Mesodermal cell (in vitro differentiated cells): ENCODE measurements around the gene RGS14.

Experiments
- H3K27ac ChIP-seq: 2 replicates; pipeline ENCODE4 v1.7.0; 2013; ENCODE audit warnings: mild to moderate bottlenecking, low read depth, low read length, moderate library complexity; ENCODE audit not compliant: severe bottlenecking
- H3K36me3 ChIP-seq: 2 replicates; pipeline ENCODE4 v1.7.1; 2013; ENCODE audit warnings: mild to moderate bottlenecking, low read length, moderate library complexity; ENCODE audit not compliant: control insufficient read depth, insufficient read depth
- H3K4me1 ChIP-seq: one replicate; pipeline ENCODE4 v1.7.1; 2013; ENCODE audit warnings: mild to moderate bottlenecking, low read length; ENCODE audit not compliant: insufficient read depth, control insufficient read depth, poor library complexity, severe bottlenecking
- H3K4me3 ChIP-seq: 2 replicates; pipeline ENCODE4 v1.7.0; 2013; ENCODE audit warnings: low read length, control low read depth, mild to moderate bottlenecking; ENCODE audit not compliant: insufficient read depth, poor library complexity, severe bottlenecking; ENCODE audit errors: extremely low read depth
- H3K9me3 ChIP-seq: 2 replicates; pipeline ENCODE4 v1.7.1; 2013; ENCODE audit warnings: mild to moderate bottlenecking, low read length, moderate library complexity; ENCODE audit not compliant: control insufficient read depth
- WGBS, 2 experiments: methylation state at CpG; one replicate each; pipeline ENCODE4 v1.1.5; 2013; ENCODE audit warnings: missing lambda C conversion rate in 2 of 2; ENCODE audit not compliant: insufficient coverage in 2 of 2; 5-methylcytosine and 5-hydroxymethylcytosine counted together

RGS14 gene

GRCh38 chr5:177328545-177329231 lies 29.0 kb upstream of the RGS14 start:
- Histone ChIP-seq H3K4me3 (no peak overlapping the region), H3K9me3 (no peaks in the 10 kb centered on the region), H3K4me1 (peaks cover 10% of the 10 kb centered on the region), H3K27ac (no peak overlapping the region), H3K36me3 (peaks cover 59% of the 10 kb centered on the region)
- 86 to 90% methylated on average over 13 to 14 of the region's 19 CpGs for WGBS, 2 experiments

- no peak overlapping the region for H3K27ac ChIP-seq
- H3K4me1 ChIP-seq: peaks cover 10% of the 10 kb centered on the region
- no peak overlapping the region for H3K4me3 ChIP-seq
- no peaks in the 10 kb centered on the region for H3K9me3 ChIP-seq
- H3K36me3 ChIP-seq: peaks cover 67% of the 10 kb centered on the region
- WGBS, 2 experiments: 96 to 100% methylated on average over 6 of the region's 6 CpGs
These were observed 27.8 kb upstream of the RGS14 start for GRCh38 chr5:177329883-177330282.

GRCh38 chr5:177330991-177331842 lies 26.5 kb upstream of the RGS14 start:
- Histone ChIP-seq H3K4me3 (no peak overlapping the region), H3K36me3 (peaks cover 76% of the 10 kb centered on the region), H3K27ac (no peak overlapping the region), H3K4me1 (peaks cover 1% of the 10 kb centered on the region), H3K9me3 (no peaks in the 10 kb centered on the region)
- 95 to 96% methylated on average over 23 to 26 of the region's 27 CpGs for WGBS, 2 experiments

GRCh38 chr5:177332031-177332895 lies 25.5 kb upstream of the RGS14 start:
- H3K9me3 ChIP-seq: no peaks in the 10 kb centered on the region
- no peak overlapping the region for H3K4me3 ChIP-seq
- peaks cover 86% of the 10 kb centered on the region for H3K36me3 ChIP-seq
- 97 to 98% methylated on average over 24 to 30 of the region's 35 CpGs for WGBS, 2 experiments
- no peaks in the 10 kb centered on the region for H3K4me1 ChIP-seq
- H3K27ac ChIP-seq: no peak overlapping the region

- Histone ChIP-seq H3K4me1 (no peaks in the 10 kb centered on the region), H3K9me3 (no peaks in the 10 kb centered on the region), H3K36me3 (peaks cover 92% of the 10 kb centered on the region), H3K4me3 (no peak overlapping the region), H3K27ac (no peak overlapping the region)
- 99% methylated on average over 11 to 12 of the region's 13 CpGs for WGBS, 2 experiments
These were observed 24.8 kb upstream of the RGS14 start for GRCh38 chr5:177332896-177333260.

- peaks cover 90% of the 10 kb centered on the region for H3K36me3 ChIP-seq
- H3K27ac ChIP-seq: no peak overlapping the region
- WGBS, 2 experiments: 97% methylated on average over 10 to 13 of the region's 16 CpGs
These were observed 24.1 kb upstream of the RGS14 start for GRCh38 chr5:177333420-177334154.

GRCh38 chr5:177334155-177334551 lies 23.6 kb upstream of the RGS14 start:
- H3K4me1 ChIP-seq: no peaks in the 10 kb centered on the region
- H3K9me3 ChIP-seq: no peaks in the 10 kb centered on the region
- no peak overlapping the region for H3K4me3 ChIP-seq
- peaks cover 92% of the 10 kb centered on the region for H3K36me3 ChIP-seq
- WGBS, 2 experiments: 90 to 98% methylated on average over 14 of the region's 15 CpGs
- no peak overlapping the region for H3K27ac ChIP-seq

More at GRCh38 chr5:177333420-177334154, 24.1 kb upstream of the RGS14 start:
- no peak overlapping the region for H3K4me3 ChIP-seq
- H3K9me3 ChIP-seq: no peaks in the 10 kb centered on the region
- no peaks in the 10 kb centered on the region for H3K4me1 ChIP-seq

- H3K36me3 ChIP-seq: peaks cover 86% of the 10 kb centered on the region
- no peak overlapping the region for H3K4me3 ChIP-seq
- no peaks in the 10 kb centered on the region for H3K9me3 ChIP-seq
- 94 to 95% methylated on average over 20 of the region's 21 CpGs for WGBS, 2 experiments
- H3K27ac ChIP-seq: no peak overlapping the region
- peaks cover 7% of the 10 kb centered on the region for H3K4me1 ChIP-seq
These were observed 22.7 kb upstream of the RGS14 start for GRCh38 chr5:177334781-177335700.

- 96 to 100% methylated on average over 7 of the region's 7 CpGs for WGBS, 2 experiments
- Histone ChIP-seq H3K4me3 (no peak overlapping the region), H3K9me3 (no peaks in the 10 kb centered on the region), H3K27ac (no peak overlapping the region), H3K36me3 (peaks cover 80% of the 10 kb centered on the region), H3K4me1 (peaks cover 8% of the 10 kb centered on the region)
These were observed 22.0 kb upstream of the RGS14 start for GRCh38 chr5:177335701-177336065.
